Gastrocnemius medialis (tissue), 4 donors: ENCODE measurements around the gene ADAMTS18. TPM values are rescaled to one million over a fixed set of nuclear protein-coding genes. Genes with fewer than 3 reads are reported as not detected.

Experiments used
- ATAC-seq, 2 donors: fragments of 150-250 bp; one replicate each; pipeline ENCODE4 v1.9.1; 2016
- DNase-seq, 2 donors: peaks; one replicate each; pipeline ENCODE4 v3.0.0-alpha.2; 2019
- H3K27ac ChIP-seq, 4 donors: fragments of 200-600 bp; sonication (generic); 1 replicate in 1 of 4; 2 replicates in 3 of 4; pipeline ENCODE4 v1.5.1; 2016 to 2018; ENCODE audit warnings: mild to moderate bottlenecking in 2 of 4, moderate library complexity in 1 of 4
- H3K27me3 ChIP-seq, 3 donors: fragments of 200-600 bp; sonication (generic) in 2 of 3; 1 replicate in 1 of 3; 2 replicates in 2 of 3; pipeline versions ENCODE4 v1.5.1 to v1.6.0; 2016 to 2019; ENCODE audit warnings: mild to moderate bottlenecking in 1 of 3, moderate library complexity in 1 of 3
- H3K36me3 ChIP-seq, 2 donors: fragments of 200-600 bp; sonication (generic) in 1 of 2; one replicate each; pipeline ENCODE4 v1.5.1; 2017 to 2018
- H3K4me1 ChIP-seq, 2 donors: fragments of 200-600 bp; sonication (generic) in 1 of 2; one replicate each; pipeline ENCODE4 v1.5.1; 2016 to 2017; ENCODE audit warnings: mild to moderate bottlenecking in 2 of 2
- H3K4me3 ChIP-seq, 4 donors: fragments of 200-600 bp; sonication (generic) in 3 of 4; 1 replicate in 1 of 4; 2 replicates in 3 of 4; pipeline ENCODE4 v1.5.1; 2016 to 2019; ENCODE audit warnings: mild to moderate bottlenecking in 2 of 4
- H3K9me3 ChIP-seq, 3 donors: fragments of 200-600 bp; sonication (generic) in 2 of 3; 1 replicate in 1 of 3; 2 replicates in 2 of 3; pipeline ENCODE4 v1.5.1; 2016 to 2019
- POLR2A ChIP-seq, 2 donors: fragments of 450-650 bp; IDR thresholded peaks; one replicate each; pipeline ENCODE4 v1.6.1; 2017; ENCODE audit warnings: antibody characterized with exemption in 2 of 2, mild to moderate bottlenecking in 2 of 2, moderate library complexity in 2 of 2
- in situ Hi-C, 4 donors: fragments of 200-750 bp; cut with MboI; loops; one replicate each; pipeline versions ENCODE4 v1.15.0 to v1.8.0; 2017; ENCODE audit warnings: low sequenced_read_pairs in 4 of 4
- intact Hi-C: fragments of 100-400 bp; cut with DNase I; formaldehyde crosslinking; loops from one replicate; pipeline ENCODE4 v1.15.1; 2023; ENCODE audit warnings: low total_unique reads
- total RNA-seq, 4 donors: library from RNA; depleted of rRNA; stranded (reverse); fragments of >200 nt; gene quantifications; one replicate each; pipeline versions ENCODE4 v1.1.0 to v1.2.3, GENCODE V29; 2016
- TF ChIP-seq, protein P1 (sequence below), 5 experiments: fragments of 450-650 bp in 3 of 5; fragments of 200-600 bp in 2 of 5; sonication (generic) in 2 of 5; IDR thresholded peaks in 4 of 5; conservative IDR thresholded peaks in 1 of 5; 1 replicate in 4 of 5; 2 replicates in 1 of 5; pipeline ENCODE4 v1.5.1; 2016 to 2019; ENCODE audit warnings: antibody characterized with exemption in 5 of 5, mild to moderate bottlenecking in 3 of 5, moderate library complexity in 3 of 5

The ADAMTS18 gene
- total RNA-seq, 4 donors from 2014 or later = 0.82 TPM; not detected in 3

DNA sequence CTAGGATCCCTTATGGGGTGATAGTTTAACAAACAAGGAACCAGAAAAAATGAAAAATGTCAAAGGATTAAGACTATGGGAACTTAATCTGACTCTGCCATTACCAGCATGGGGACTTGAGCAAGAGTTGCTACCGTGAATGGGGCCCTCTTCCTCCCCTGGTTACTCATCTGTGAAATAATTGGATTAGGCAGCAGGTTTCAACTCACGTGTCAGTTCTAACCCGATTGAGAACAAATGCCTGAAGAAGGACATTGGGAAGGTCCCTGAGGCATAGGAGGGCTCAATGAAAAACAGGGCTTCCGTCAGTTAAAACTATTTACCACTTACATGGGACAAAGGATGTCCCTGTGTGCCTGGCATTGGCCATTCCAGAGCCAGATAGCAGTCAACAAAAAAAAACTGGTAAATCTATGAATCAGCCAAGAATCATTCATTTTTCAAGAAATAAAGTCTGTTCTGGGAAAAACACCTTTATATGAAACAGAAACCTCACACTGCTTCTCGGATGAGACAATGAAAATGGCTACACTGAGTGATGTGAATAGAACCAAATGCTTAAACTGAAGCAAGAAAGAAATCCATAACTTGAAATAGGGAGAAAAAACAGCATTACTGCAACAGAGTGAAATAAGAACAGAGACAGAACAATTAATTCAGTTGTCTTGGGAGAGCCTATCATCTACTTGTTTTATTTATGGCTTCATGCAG, 104.3 kb downstream of the ADAMTS18 start:
- in situ Hi-C loops = no loop called here

GRCh38 chr16:77328768-77329167, 106.1 kb downstream of the ADAMTS18 start:
- Histone ChIP-seq H3K36me3 (no peaks in the 10 kb centered on the region), H3K9me3 (no peaks in the 10 kb centered on the region), H3K4me1 (no peaks in the 10 kb centered on the region), H3K27ac (no peak overlapping the region), H3K27me3 (no peaks in the 10 kb centered on the region), H3K4me3 (no peak overlapping the region)
- intact Hi-C loops (no loop called here), in situ Hi-C loops (no loop called here)
- TF ChIP-seq, protein P1, sequence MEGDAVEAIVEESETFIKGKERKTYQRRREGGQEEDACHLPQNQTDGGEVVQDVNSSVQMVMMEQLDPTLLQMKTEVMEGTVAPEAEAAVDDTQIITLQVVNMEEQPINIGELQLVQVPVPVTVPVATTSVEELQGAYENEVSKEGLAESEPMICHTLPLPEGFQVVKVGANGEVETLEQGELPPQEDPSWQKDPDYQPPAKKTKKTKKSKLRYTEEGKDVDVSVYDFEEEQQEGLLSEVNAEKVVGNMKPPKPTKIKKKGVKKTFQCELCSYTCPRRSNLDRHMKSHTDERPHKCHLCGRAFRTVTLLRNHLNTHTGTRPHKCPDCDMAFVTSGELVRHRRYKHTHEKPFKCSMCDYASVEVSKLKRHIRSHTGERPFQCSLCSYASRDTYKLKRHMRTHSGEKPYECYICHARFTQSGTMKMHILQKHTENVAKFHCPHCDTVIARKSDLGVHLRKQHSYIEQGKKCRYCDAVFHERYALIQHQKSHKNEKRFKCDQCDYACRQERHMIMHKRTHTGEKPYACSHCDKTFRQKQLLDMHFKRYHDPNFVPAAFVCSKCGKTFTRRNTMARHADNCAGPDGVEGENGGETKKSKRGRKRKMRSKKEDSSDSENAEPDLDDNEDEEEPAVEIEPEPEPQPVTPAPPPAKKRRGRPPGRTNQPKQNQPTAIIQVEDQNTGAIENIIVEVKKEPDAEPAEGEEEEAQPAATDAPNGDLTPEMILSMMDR (IDR thresholded peaks at IDR 0.05 in 4 of 5, conservative IDR thresholded peaks at IDR 0.05 in 1 of 5) = no peak
- TF ChIP-seq POLR2A (IDR thresholded peaks at IDR 0.05) = no peak
- DNase-seq (no peak), ATAC-seq (no peak)

More for the DNA sequence above, 104.3 kb downstream of the ADAMTS18 start:
- Histone ChIP-seq H3K36me3 (no peaks in the 10 kb centered on the region), H3K4me1 (no peaks in the 10 kb centered on the region), H3K4me3 (no peak overlapping the region), H3K9me3 (no peaks in the 10 kb centered on the region), H3K27ac (no peak overlapping the region), H3K27me3 (no peaks in the 10 kb centered on the region)
- intact Hi-C loops = no loop called here
- TF ChIP-seq, protein P1 (IDR thresholded peaks at IDR 0.05 in 4 of 5, conservative IDR thresholded peaks at IDR 0.05 in 1 of 5) = no peak
- TF ChIP-seq POLR2A (IDR thresholded peaks at IDR 0.05) = no peak
- ATAC-seq (no peak), DNase-seq (no peak)

DNA sequence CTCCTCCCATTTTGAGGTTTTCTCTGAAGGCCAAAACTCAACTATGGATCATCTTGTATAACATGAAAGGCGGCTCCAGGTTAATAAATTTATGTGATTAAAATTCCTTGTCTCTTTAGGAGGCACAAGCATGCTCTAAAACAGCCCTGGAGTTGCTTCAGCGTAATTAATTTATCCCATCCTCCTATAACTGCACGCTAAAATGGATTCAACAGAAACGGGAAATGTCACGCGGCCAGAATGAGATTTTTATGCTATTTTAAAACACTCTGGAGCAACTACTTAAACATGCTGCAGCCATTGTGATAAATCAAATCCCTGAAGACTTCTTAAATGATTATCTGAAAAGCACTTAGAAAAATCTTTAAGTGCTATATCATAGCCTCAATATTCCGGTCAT, 106.6 kb downstream of the ADAMTS18 start:
- Histone ChIP-seq H3K9me3 (no peaks in the 10 kb centered on the region), H3K4me3 (no peak overlapping the region), H3K36me3 (no peaks in the 10 kb centered on the region), H3K4me1 (no peaks in the 10 kb centered on the region), H3K27me3 (no peaks in the 10 kb centered on the region), H3K27ac (no peak overlapping the region)
- TF ChIP-seq, protein P1 (IDR thresholded peaks at IDR 0.05 in 4 of 5, conservative IDR thresholded peaks at IDR 0.05 in 1 of 5) = no peak
- TF ChIP-seq POLR2A (IDR thresholded peaks at IDR 0.05) = no peak
- intact Hi-C loops (no loop called here), in situ Hi-C loops (no loop called here)
- DNase-seq (no peak), ATAC-seq (no peak)

GRCh38 chr16:77327717-77328116, 107.1 kb downstream of the ADAMTS18 start:
- H3K9me3 ChIP-seq = no peaks in the 10 kb centered on the region
- in situ Hi-C loops = no loop called here
- H3K27ac ChIP-seq = no peak overlapping the region
- H3K4me3 ChIP-seq = no peak overlapping the region
- ATAC-seq (no peak), DNase-seq (no peak)
- TF ChIP-seq, protein P1 (IDR thresholded peaks at IDR 0.05 in 4 of 5, conservative IDR thresholded peaks at IDR 0.05 in 1 of 5) = no peak
- no peak for TF ChIP-seq POLR2A (IDR thresholded peaks at IDR 0.05)
- no peaks in the 10 kb centered on the region for H3K36me3 ChIP-seq
- intact Hi-C loops = no loop called here
- no peaks in the 10 kb centered on the region for H3K4me1 ChIP-seq
- H3K27me3 ChIP-seq = no peaks in the 10 kb centered on the region

GRCh38 chr16:77324729-77325128, 110.1 kb downstream of the ADAMTS18 start:
- no peaks in the 10 kb centered on the region for H3K36me3 ChIP-seq
- in situ Hi-C loops = no loop called here
- H3K27me3 ChIP-seq = no peaks in the 10 kb centered on the region
- no peak for ATAC-seq
- no peak overlapping the region for H3K4me3 ChIP-seq
- TF ChIP-seq, protein P1 (IDR thresholded peaks at IDR 0.05 in 4 of 5, conservative IDR thresholded peaks at IDR 0.05 in 1 of 5) = no peak
- TF ChIP-seq POLR2A (IDR thresholded peaks at IDR 0.05) = no peak
- intact Hi-C loops = no loop called here
- H3K9me3 ChIP-seq = no peaks in the 10 kb centered on the region
- no peaks in the 10 kb centered on the region for H3K4me1 ChIP-seq
- DNase-seq = no peak
- no peak overlapping the region for H3K27ac ChIP-seq
